GM23338 (cell line): ENCODE results near the gene ARSD. TPM values are rescaled to one million over a fixed set of nuclear protein-coding genes. Genes with fewer than 3 reads are reported as not detected.

Experiments
- ATAC-seq: fragments of 200-7000 bp; cut with Tn5 transposase; 3 replicates; pipeline ENCODE4 v1.9.1; 2020
- DNase-seq: peaks from one replicate; pipeline ENCODE4 v3.0.0-alpha.2; 2015; ENCODE audit warnings: low spot score
- H2AFZ ChIP-seq: fragments of 200-600 bp; sonication (generic); 2 replicates; pipeline ENCODE4 v1.8.0; 2016; ENCODE audit warnings: antibody characterized with exemption, mild to moderate bottlenecking, moderate library complexity
- H3F3A ChIP-seq: fragments of 200-600 bp; sonication (generic); replicated peaks from 2 replicates; pipeline ENCODE4 v1.8.0; 2017; ENCODE audit warnings: antibody characterized with exemption, mixed run types, low read depth
- H3K27ac ChIP-seq: fragments of 200-600 bp; sonication (generic); 2 replicates; pipeline ENCODE4 v1.6.1; 2016; ENCODE audit warnings: low read depth
- H3K27me3 ChIP-seq: fragments of 200-600 bp; sonication (generic); 2 replicates; pipeline ENCODE4 v1.8.0; 2016; ENCODE audit warnings: mild to moderate bottlenecking, mixed run types, moderate library complexity; ENCODE audit not compliant: insufficient read depth
- H3K36me3 ChIP-seq: fragments of 200-600 bp; sonication (generic); 2 replicates; pipeline ENCODE4 v1.8.0; 2016; ENCODE audit warnings: mild to moderate bottlenecking; ENCODE audit not compliant: insufficient read depth
- H3K4me1 ChIP-seq: fragments of 200-600 bp; sonication (generic); 2 replicates; pipeline ENCODE4 v1.8.0; 2016; ENCODE audit warnings: mild to moderate bottlenecking, moderate library complexity; ENCODE audit not compliant: insufficient read depth
- H3K4me2 ChIP-seq: fragments of 200-600 bp; sonication (generic); 2 replicates; pipeline ENCODE4 v1.7.1; 2017; ENCODE audit warnings: mixed run types
- H3K4me3 ChIP-seq: fragments of 200-600 bp; sonication (generic); 2 replicates; pipeline ENCODE4 v1.6.1; 2016; ENCODE audit warnings: mixed run types
- H3K79me2 ChIP-seq: fragments of 200-600 bp; sonication (generic); replicated peaks from 2 replicates; pipeline ENCODE4 v1.8.0; 2017; ENCODE audit warnings: mild to moderate bottlenecking; ENCODE audit not compliant: insufficient read depth
- H3K9me2 ChIP-seq: fragments of 200-600 bp; sonication (generic); 2 replicates; pipeline ENCODE4 v1.8.0; 2017; ENCODE audit not compliant: insufficient read depth
- H4K20me1 ChIP-seq: fragments of 200-600 bp; sonication (generic); replicated peaks from 2 replicates; pipeline ENCODE4 v1.8.0; 2017; ENCODE audit warnings: mild to moderate bottlenecking; ENCODE audit not compliant: insufficient read depth
- H3K27ac Mint-ChIP-seq: 2 replicates; pipeline ENCODE4 v1.8.0; 2020; ENCODE audit warnings: inconsistent platforms, mild to moderate bottlenecking, moderate library complexity, mixed read lengths
- H3K27me3 Mint-ChIP-seq: 3 replicates; pipeline ENCODE4 v1.8.0; 2022; ENCODE audit warnings: low read depth, mild to moderate bottlenecking, moderate library complexity, mixed read lengths, inconsistent platforms; ENCODE audit not compliant: insufficient read depth, poor library complexity
- H3K36me3 Mint-ChIP-seq: 3 replicates; pipeline ENCODE4 v1.8.0; 2021; ENCODE audit warnings: low read depth, mild to moderate bottlenecking, inconsistent platforms, moderate library complexity, mixed read lengths
- H3K4me1 Mint-ChIP-seq: 3 replicates; pipeline ENCODE4 v1.8.0; 2020; ENCODE audit warnings: mild to moderate bottlenecking, inconsistent platforms, mixed read lengths
- H3K4me3 Mint-ChIP-seq: 3 replicates; pipeline ENCODE4 v1.8.0; 2021; ENCODE audit warnings: moderate library complexity, mild to moderate bottlenecking, inconsistent platforms, mixed read lengths
- H3K9me3 Mint-ChIP-seq: 3 replicates; pipeline ENCODE4 v1.8.0; 2020; ENCODE audit warnings: moderate library complexity, mild to moderate bottlenecking, inconsistent platforms, mixed read lengths
- EZH2phosphoT487 ChIP-seq: fragments of 200-600 bp; sonication (generic); IDR thresholded peaks from one replicate; pipeline ENCODE4 v1.8.1; 2018; ENCODE audit warnings: antibody characterized with exemption; ENCODE audit not compliant: unreplicated experiment
- JUNB ChIP-seq: IDR thresholded peaks from one replicate; pipeline ENCODE4 v1.6.1; 2016; ENCODE audit warnings: antibody characterized with exemption; ENCODE audit not compliant: unreplicated experiment
- POLR2AphosphoS5 ChIP-seq: IDR thresholded peaks from 2 replicates; pipeline ENCODE4 v1.6.1; 2016; ENCODE audit warnings: antibody characterized with exemption, low read depth
- STAT1 ChIP-seq: IDR thresholded peaks from one replicate; pipeline ENCODE4 v1.6.1; 2016; ENCODE audit warnings: antibody characterized with exemption; ENCODE audit not compliant: unreplicated experiment
- polyA plus RNA-seq: library from polyadenylated mRNA; unstranded; fragments of >200 nt; fragmentation: Nextera tagmentation; extraction: Ambion mirVana; gene quantifications from 2 replicates; pipeline ENCODE4 v1.2.1, GENCODE V29; 2016
- total RNA-seq: library from RNA; depleted of rRNA; stranded (reverse); fragments of >200 nt; shearing (Covaris generic); gene quantifications from 2 replicates; pipeline ENCODE4 v1.2.3, GENCODE V29; 2014
- TF ChIP-seq, protein P1 (sequence below): IDR thresholded peaks from 2 replicates; pipeline ENCODE4 v1.6.1; 2016; ENCODE audit warnings: antibody characterized with exemption
- TF ChIP-seq, protein P2 (sequence below): IDR thresholded peaks from one replicate; pipeline ENCODE4 v1.6.1; 2018; ENCODE audit warnings: antibody characterized with exemption; ENCODE audit not compliant: unreplicated experiment
- TF ChIP-seq, protein P3 (sequence below), 2 experiments: fragments of 200-600 bp in 1 of 2; sonication (generic) in 1 of 2; conservative IDR thresholded peaks; 2 replicates each; pipeline versions ENCODE4 v1.5.1 to v1.6.1; 2016 to 2017; ENCODE audit warnings: antibody characterized with exemption in 2 of 2, low read depth in 2 of 2, mild to moderate bottlenecking in 2 of 2, moderate library complexity in 1 of 2

The ARSD gene
- total and polyA plus RNA-seq, 2 experiments from 2014 or later, result 1.3 to 1.7 TPM

DNA sequence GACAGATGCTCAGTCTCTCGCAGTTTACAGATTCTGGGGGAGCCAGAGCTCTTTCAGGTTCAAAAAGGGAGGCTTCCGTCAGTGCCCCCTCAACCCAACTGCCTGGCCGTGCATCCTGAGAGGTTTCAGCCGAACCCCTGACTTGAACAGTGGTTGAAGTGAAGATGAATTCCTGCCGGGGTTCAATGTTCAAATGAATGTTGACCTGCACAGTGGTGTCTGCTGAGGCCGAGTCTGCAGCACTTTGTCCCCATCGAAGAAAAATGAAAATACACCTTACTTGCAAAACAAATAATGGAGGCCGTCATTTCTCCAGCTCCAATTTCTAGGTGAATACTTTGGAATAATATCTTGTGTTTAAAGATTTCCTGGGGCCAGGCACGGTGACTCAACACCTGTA, 66.7 kb downstream of the ARSD start:
- Histone ChIP-seq H2AFZ (no peak overlapping the region), H3K4me2 (no peak overlapping the region), H3K4me3 (no peak overlapping the region), H3K27me3 (no peaks in the 10 kb centered on the region), H3K27ac (no peak overlapping the region), H3K9me2 (no peaks in the 10 kb centered on the region), H3F3A (no peaks in the 10 kb centered on the region), H3K79me2 (no peaks in the 10 kb centered on the region), H3K36me3 (no peaks in the 10 kb centered on the region), H3K4me1 (no peaks in the 10 kb centered on the region), H4K20me1 (no peaks in the 10 kb centered on the region)
- H3K27ac Mint-ChIP-seq, result no peak overlapping the region
- H3K4me1 Mint-ChIP-seq, result peaks cover 5% of the 10 kb centered on the region; the same call in 2 of the 3 replicates
- no peak for ATAC-seq
- no peak overlapping the region for H3K4me3 Mint-ChIP-seq
- H3K27me3 Mint-ChIP-seq, result no peaks in the 10 kb centered on the region
- peaks cover 64% of the 10 kb centered on the region for H3K36me3 Mint-ChIP-seq
- H3K9me3 Mint-ChIP-seq, result no peaks in the 10 kb centered on the region
- TF ChIP-seq EZH2phosphoT487, result no peak
- TF ChIP-seq, protein P1, sequence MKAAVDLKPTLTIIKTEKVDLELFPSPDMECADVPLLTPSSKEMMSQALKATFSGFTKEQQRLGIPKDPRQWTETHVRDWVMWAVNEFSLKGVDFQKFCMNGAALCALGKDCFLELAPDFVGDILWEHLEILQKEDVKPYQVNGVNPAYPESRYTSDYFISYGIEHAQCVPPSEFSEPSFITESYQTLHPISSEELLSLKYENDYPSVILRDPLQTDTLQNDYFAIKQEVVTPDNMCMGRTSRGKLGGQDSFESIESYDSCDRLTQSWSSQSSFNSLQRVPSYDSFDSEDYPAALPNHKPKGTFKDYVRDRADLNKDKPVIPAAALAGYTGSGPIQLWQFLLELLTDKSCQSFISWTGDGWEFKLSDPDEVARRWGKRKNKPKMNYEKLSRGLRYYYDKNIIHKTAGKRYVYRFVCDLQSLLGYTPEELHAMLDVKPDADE, result no peak
- no peak for DNase-seq

DNA sequence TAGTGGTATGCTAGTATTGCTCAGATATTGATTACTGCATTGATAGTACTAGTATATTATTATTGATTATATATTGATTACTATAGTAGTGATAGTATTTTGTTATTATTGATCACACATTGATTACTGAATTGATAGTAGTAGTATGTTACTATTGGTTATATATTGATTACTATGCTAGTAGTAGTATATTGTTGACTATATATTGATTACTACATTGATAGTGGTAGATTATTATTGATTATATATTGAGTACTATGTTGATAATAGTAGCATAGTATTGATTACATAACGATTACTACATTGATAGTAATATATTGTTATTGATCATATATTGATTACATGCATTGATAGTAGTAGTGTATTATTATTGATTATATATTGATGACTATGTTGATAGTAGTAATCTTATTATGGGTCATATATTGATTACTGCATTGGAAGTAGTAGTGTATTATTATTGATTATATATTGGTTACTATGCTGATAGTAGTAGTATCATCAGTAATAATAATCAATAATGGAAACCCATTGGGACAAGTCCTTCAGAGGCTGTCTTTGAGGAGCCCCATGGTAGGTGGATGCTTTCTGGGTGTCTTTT, 69.8 kb downstream of the ARSD start:
- H3K9me2 ChIP-seq, result no peaks in the 10 kb centered on the region
- H3K4me3 ChIP-seq, result no peak overlapping the region
- peaks cover 61% of the 10 kb centered on the region for H3K36me3 Mint-ChIP-seq
- no peaks in the 10 kb centered on the region for H3K4me1 ChIP-seq
- no peak overlapping the region for H2AFZ ChIP-seq
- DNase-seq (no peak), ATAC-seq (no peak)
- H3F3A ChIP-seq, result no peaks in the 10 kb centered on the region
- H4K20me1 ChIP-seq, result no peaks in the 10 kb centered on the region
- no peak overlapping the region for H3K4me2 ChIP-seq
- H3K27ac ChIP-seq, result no peak overlapping the region
- no peaks in the 10 kb centered on the region for H3K9me3 Mint-ChIP-seq
- H3K27ac Mint-ChIP-seq, result no peak overlapping the region
- no peaks in the 10 kb centered on the region for H3K27me3 ChIP-seq
- H3K36me3 ChIP-seq, result no peaks in the 10 kb centered on the region
- no peaks in the 10 kb centered on the region for H3K27me3 Mint-ChIP-seq
- peaks cover 5% of the 10 kb centered on the region; the same call in 2 of the 3 replicates for H3K4me1 Mint-ChIP-seq
- H3K4me3 Mint-ChIP-seq, result no peak overlapping the region
- no peaks in the 10 kb centered on the region for H3K79me2 ChIP-seq
- TF ChIP-seq STAT1 (no peak), POLR2AphosphoS5 (no peak), JUNB (no peak)
- TF ChIP-seq, protein P2, sequence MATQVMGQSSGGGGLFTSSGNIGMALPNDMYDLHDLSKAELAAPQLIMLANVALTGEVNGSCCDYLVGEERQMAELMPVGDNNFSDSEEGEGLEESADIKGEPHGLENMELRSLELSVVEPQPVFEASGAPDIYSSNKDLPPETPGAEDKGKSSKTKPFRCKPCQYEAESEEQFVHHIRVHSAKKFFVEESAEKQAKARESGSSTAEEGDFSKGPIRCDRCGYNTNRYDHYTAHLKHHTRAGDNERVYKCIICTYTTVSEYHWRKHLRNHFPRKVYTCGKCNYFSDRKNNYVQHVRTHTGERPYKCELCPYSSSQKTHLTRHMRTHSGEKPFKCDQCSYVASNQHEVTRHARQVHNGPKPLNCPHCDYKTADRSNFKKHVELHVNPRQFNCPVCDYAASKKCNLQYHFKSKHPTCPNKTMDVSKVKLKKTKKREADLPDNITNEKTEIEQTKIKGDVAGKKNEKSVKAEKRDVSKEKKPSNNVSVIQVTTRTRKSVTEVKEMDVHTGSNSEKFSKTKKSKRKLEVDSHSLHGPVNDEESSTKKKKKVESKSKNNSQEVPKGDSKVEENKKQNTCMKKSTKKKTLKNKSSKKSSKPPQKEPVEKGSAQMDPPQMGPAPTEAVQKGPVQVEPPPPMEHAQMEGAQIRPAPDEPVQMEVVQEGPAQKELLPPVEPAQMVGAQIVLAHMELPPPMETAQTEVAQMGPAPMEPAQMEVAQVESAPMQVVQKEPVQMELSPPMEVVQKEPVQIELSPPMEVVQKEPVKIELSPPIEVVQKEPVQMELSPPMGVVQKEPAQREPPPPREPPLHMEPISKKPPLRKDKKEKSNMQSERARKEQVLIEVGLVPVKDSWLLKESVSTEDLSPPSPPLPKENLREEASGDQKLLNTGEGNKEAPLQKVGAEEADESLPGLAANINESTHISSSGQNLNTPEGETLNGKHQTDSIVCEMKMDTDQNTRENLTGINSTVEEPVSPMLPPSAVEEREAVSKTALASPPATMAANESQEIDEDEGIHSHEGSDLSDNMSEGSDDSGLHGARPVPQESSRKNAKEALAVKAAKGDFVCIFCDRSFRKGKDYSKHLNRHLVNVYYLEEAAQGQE, result no peak
- TF ChIP-seq, protein P1, result no peak
- TF ChIP-seq, protein P3, sequence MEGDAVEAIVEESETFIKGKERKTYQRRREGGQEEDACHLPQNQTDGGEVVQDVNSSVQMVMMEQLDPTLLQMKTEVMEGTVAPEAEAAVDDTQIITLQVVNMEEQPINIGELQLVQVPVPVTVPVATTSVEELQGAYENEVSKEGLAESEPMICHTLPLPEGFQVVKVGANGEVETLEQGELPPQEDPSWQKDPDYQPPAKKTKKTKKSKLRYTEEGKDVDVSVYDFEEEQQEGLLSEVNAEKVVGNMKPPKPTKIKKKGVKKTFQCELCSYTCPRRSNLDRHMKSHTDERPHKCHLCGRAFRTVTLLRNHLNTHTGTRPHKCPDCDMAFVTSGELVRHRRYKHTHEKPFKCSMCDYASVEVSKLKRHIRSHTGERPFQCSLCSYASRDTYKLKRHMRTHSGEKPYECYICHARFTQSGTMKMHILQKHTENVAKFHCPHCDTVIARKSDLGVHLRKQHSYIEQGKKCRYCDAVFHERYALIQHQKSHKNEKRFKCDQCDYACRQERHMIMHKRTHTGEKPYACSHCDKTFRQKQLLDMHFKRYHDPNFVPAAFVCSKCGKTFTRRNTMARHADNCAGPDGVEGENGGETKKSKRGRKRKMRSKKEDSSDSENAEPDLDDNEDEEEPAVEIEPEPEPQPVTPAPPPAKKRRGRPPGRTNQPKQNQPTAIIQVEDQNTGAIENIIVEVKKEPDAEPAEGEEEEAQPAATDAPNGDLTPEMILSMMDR (conservative IDR thresholded peaks at IDR 0.05; ENCODE audit: low read depth in 2 of 2), result no peak
